ENCODE results near the gene SNX32.

DNA sequence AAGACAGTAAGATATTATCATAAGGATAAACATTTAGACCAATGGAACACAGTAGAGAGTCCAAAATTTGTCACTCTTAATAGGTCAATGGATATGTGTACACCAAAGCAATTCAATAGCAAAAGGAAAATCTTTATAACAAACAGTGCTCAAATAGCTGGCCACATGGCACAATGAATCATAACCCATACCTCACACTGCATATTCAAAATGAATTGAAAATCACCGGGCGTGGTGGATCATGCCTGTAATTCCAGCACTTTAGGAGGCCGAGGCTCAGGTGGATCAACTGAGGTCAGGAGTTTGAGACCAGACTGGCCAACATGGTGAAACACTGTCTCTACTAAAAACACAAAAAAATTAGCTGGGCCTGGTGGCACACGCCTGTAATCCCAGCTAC is 8.4 kb downstream of the SNX32 start:
- no peak for TF ChIP-seq CTCF (conservative IDR thresholded peaks at IDR 0.05 in 1 of 2, IDR thresholded peaks at IDR 0.05 in 1 of 2; ENCODE audit: extremely low read depth in 1 of 2, insufficient read depth in 1 of 2, low read depth in 1 of 2, low read length in 2 of 2)
- TF ChIP-seq EZH2 (IDR thresholded peaks at IDR 0.05; ENCODE audit: borderline replicate concordance, low read length), result no peak
